Measurements from ENCODE around the gene ALG2. TPM values are rescaled to one million over a fixed set of nuclear protein-coding genes. Genes with fewer than 3 reads are reported as not detected.

ALG2 gene
- total and polyA plus RNA-seq, 2 of the 13 experiments (the other 11 are each of a cell fraction or from before 2014, with no cell fraction given): 46.2 to 49.0 TPM

- TF ChIP-seq, protein P1, sequence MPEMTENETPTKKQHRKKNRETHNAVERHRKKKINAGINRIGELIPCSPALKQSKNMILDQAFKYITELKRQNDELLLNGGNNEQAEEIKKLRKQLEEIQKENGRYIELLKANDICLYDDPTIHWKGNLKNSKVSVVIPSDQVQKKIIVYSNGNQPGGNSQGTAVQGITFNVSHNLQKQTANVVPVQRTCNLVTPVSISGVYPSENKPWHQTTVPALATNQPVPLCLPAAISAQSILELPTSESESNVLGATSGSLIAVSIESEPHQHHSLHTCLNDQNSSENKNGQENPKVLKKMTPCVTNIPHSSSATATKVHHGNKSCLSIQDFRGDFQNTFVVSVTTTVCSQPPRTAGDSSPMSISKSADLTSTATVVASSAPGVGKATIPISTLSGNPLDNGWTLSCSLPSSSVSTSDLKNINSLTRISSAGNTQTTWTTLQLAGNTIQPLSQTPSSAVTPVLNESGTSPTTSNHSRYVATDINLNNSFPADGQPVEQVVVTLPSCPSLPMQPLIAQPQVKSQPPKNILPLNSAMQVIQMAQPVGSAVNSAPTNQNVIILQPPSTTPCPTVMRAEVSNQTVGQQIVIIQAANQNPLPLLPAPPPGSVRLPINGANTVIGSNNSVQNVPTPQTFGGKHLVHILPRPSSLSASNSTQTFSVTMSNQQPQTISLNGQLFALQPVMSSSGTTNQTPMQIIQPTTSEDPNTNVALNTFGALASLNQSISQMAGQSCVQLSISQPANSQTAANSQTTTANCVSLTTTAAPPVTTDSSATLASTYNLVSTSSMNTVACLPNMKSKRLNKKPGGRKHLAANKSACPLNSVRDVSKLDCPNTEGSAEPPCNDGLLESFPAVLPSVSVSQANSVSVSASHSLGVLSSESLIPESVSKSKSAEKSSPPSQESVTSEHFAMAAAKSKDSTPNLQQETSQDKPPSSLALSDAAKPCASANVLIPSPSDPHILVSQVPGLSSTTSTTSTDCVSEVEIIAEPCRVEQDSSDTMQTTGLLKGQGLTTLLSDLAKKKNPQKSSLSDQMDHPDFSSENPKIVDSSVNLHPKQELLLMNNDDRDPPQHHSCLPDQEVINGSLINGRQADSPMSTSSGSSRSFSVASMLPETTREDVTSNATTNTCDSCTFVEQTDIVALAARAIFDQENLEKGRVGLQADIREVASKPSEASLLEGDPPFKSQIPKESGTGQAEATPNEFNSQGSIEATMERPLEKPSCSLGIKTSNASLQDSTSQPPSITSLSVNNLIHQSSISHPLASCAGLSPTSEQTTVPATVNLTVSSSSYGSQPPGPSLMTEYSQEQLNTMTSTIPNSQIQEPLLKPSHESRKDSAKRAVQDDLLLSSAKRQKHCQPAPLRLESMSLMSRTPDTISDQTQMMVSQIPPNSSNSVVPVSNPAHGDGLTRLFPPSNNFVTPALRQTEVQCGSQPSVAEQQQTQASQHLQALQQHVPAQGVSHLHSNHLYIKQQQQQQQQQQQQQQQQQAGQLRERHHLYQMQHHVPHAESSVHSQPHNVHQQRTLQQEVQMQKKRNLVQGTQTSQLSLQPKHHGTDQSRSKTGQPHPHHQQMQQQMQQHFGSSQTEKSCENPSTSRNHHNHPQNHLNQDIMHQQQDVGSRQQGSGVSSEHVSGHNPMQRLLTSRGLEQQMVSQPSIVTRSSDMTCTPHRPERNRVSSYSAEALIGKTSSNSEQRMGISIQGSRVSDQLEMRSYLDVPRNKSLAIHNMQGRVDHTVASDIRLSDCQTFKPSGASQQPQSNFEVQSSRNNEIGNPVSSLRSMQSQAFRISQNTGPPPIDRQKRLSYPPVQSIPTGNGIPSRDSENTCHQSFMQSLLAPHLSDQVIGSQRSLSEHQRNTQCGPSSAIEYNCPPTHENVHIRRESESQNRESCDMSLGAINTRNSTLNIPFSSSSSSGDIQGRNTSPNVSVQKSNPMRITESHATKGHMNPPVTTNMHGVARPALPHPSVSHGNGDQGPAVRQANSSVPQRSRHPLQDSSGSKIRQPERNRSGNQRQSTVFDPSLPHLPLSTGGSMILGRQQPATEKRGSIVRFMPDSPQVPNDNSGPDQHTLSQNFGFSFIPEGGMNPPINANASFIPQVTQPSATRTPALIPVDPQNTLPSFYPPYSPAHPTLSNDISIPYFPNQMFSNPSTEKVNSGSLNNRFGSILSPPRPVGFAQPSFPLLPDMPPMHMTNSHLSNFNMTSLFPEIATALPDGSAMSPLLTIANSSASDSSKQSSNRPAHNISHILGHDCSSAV (CRISPR knock-in tag; IDR thresholded peaks at IDR 0.05; ENCODE audit: borderline replicate concordance): no peak
- TF ChIP-seq ZNF773 (CRISPR knock-in tag; IDR thresholded peaks at IDR 0.05; ENCODE audit: borderline replicate concordance) (no peak), ZNF234 (CRISPR knock-in tag; conservative IDR thresholded peaks at IDR 0.05) (no peak), SOX6 (IDR thresholded peaks at IDR 0.05) (no peak), SOX6 (CRISPR knock-in tag; IDR thresholded peaks at IDR 0.05) (peak; percentile 88), ZNF704 (CRISPR knock-in tag; IDR thresholded peaks at IDR 0.05; ENCODE audit: borderline replicate concordance) (no peak), SMC3 (IDR thresholded peaks at IDR 0.05; ENCODE audit: low read length) (no peak), ZNF30 (CRISPR knock-in tag; IDR thresholded peaks at IDR 0.05) (no peak), HNRNPL (IDR thresholded peaks at IDR 0.05; ENCODE audit: low read depth, low read length) (no peak), ZNF720 (CRISPR knock-in tag; IDR thresholded peaks at IDR 0.05) (no peak), FOXK2 (IDR thresholded peaks at IDR 0.05) (no peak), ATF3 (CRISPR knock-in tag; IDR thresholded peaks at IDR 0.05) (no peak), MAZ (IDR thresholded peaks at IDR 0.05; ENCODE audit: borderline replicate concordance, low read depth, low read length) (no peak), MAZ (CRISPR knock-in tag; IDR thresholded peaks at IDR 0.05; ENCODE audit: low read depth) (no peak), SUZ12 (IDR thresholded peaks at IDR 0.05; ENCODE audit: low read depth, low read length) (no peak), KDM5B (CRISPR knock-in tag; IDR thresholded peaks at IDR 0.05; ENCODE audit: borderline replicate concordance) (no peak), GATA4 (IDR thresholded peaks at IDR 0.05; ENCODE audit: borderline replicate concordance, low read depth) (no peak), RCOR2 (CRISPR knock-in tag; IDR thresholded peaks at IDR 0.05) (peak; percentile 86), EHMT2 (IDR thresholded peaks at IDR 0.05; ENCODE audit: borderline replicate concordance, low read depth, low read length) (no peak), FIP1L1 (IDR thresholded peaks at IDR 0.05; ENCODE audit: borderline replicate concordance, insufficient read depth, low read depth, low read length) (no peak)
Observed at GRCh38 chr9:99172124-99173091, 49.3 kb downstream of the ALG2 start (continued).

All from HepG2 (cell line).